Adipocyte (in vitro differentiated cells): ENCODE data around the gene OSBPL2.

Source experiments
- DNase-seq: peaks from one replicate; pipeline ENCODE4 v3.0.0-alpha.2; 2015; ENCODE audit warnings: low read depth
- H3K27me3 ChIP-seq: replicated peaks from 2 replicates; pipeline ENCODE4 v1.7.0; 2013; ENCODE audit warnings: mild to moderate bottlenecking, low read length, moderate library complexity; ENCODE audit not compliant: control insufficient read depth, insufficient read depth
- H3K36me3 ChIP-seq: 2 replicates; pipeline ENCODE4 v1.7.0; 2013; ENCODE audit warnings: low read length, mild to moderate bottlenecking, moderate library complexity; ENCODE audit not compliant: control insufficient read depth, insufficient read depth, severe bottlenecking
- H3K4me1 ChIP-seq: 2 replicates; pipeline ENCODE4 v1.7.0; 2013; ENCODE audit warnings: mild to moderate bottlenecking, low read length, moderate library complexity; ENCODE audit not compliant: control insufficient read depth, insufficient read depth
- H3K4me3 ChIP-seq: 2 replicates; pipeline ENCODE4 v1.7.0; 2013; ENCODE audit warnings: mild to moderate bottlenecking, low read length, moderate library complexity
- H3K9ac ChIP-seq: 2 replicates; pipeline ENCODE4 v1.7.0; 2013; ENCODE audit warnings: mild to moderate bottlenecking, low read length, moderate library complexity
- H3K9me3 ChIP-seq: 2 replicates; pipeline ENCODE4 v1.7.0; 2013; ENCODE audit warnings: mild to moderate bottlenecking, low read length, moderate library complexity; ENCODE audit not compliant: control insufficient read depth

OSBPL2 gene

DNA sequence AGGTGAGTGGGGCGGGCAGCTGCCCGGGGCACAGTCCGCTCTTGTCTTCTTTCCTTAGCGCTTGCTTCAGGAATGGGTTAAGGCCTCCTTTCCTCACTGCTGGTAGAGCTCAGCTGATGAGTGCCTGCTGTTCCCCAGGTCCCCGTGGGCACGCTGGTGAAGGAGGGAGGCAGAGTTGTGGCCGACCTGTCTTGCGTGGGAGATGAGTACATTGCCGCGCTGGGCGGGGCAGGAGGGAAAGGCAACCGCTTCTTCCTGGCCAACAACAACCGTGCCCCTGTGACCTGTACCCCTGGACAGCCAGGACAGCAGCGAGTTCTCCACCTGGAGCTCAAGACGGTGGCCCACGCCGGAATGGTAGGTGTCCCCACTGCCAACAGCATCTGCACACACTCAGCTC, 39.8 kb upstream of the OSBPL2 start:
- Histone ChIP-seq H3K9ac (no peak overlapping the region), H3K9me3 (no peaks in the 10 kb centered on the region), H3K4me1 (peaks cover 14% of the 10 kb centered on the region), H3K36me3 (peaks cover 65% of the 10 kb centered on the region), H3K27me3 (no peaks in the 10 kb centered on the region), H3K4me3 (no peak overlapping the region)
- no peak for DNase-seq

- Histone ChIP-seq H3K9me3 (no peaks in the 10 kb centered on the region), H3K4me3 (no peak overlapping the region), H3K9ac (no peak overlapping the region), H3K27me3 (no peaks in the 10 kb centered on the region), H3K4me1 (peaks cover 14% of the 10 kb centered on the region), H3K36me3 (peaks cover 63% of the 10 kb centered on the region)
- no peak for DNase-seq
These were observed 39.4 kb upstream of the OSBPL2 start for GRCh38 chr20:62198931-62199330.

- peaks cover 57% of the 10 kb centered on the region for H3K36me3 ChIP-seq
- DNase-seq, result no peak
- H3K27me3 ChIP-seq, result no peaks in the 10 kb centered on the region
These were observed 37.7 kb upstream of the OSBPL2 start for GRCh38 chr20:62200491-62201172.

DNA sequence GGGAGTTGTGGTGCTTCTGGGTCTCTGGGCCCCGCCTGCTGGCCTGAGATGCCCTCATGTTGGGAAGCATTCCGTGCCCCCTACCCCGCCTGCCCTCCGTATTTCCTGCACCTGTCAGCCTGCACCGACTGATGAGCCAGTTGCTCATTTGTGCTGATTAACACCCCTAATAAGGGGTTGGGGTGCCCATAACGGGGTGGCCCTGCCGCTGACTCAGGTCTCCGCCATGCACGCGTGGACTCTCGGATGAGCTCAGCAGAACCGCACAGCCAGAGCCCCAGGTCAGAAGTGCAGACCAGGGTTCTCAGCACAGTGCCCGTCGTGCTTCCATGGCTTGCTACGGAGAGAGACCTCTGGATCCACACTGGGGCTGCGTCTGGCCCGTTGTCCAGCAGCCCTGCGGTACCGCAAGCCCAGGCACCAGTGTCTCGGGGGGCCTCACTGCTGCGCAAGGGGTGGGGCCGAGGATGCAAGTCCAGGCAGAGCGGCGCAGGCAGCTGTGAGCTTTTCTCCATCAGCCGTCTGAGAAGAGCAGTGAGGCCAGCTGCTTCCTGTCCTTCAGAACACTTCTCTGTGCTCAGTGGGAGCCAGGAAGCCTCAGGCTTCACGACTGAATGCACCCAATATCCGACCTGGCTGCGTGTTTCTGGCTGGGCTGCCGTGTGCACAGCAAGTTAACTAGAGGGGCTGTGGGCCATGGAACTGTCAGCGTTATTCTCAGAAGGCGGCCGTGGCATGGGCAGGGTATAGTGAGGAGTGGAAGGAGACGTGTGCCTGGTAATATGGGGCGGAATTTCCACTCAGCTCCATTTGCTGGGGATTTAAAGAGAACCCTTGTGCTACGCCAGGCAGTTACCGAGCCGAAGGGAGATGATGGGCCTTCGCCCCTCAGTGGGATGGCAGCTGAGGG, 36.9 kb upstream of the OSBPL2 start:
- no peak overlapping the region for H3K4me3 ChIP-seq
- peaks cover 49% of the 10 kb centered on the region for H3K36me3 ChIP-seq

More at GRCh38 chr20:62200491-62201172, 37.7 kb upstream of the OSBPL2 start:
- Histone ChIP-seq H3K4me1 (peaks cover 10% of the 10 kb centered on the region), H3K9ac (no peak overlapping the region), H3K4me3 (no peak overlapping the region), H3K9me3 (no peaks in the 10 kb centered on the region)

GRCh38 chr20:62202083-62202395, 36.3 kb upstream of the OSBPL2 start:
- Histone ChIP-seq H3K4me3 (no peak overlapping the region), H3K9me3 (no peaks in the 10 kb centered on the region), H3K9ac (no peak overlapping the region), H3K27me3 (no peaks in the 10 kb centered on the region), H3K4me1 (peaks cover 11% of the 10 kb centered on the region), H3K36me3 (peaks cover 49% of the 10 kb centered on the region)
- peak; percentile 24 for DNase-seq

More for the DNA sequence above, 36.9 kb upstream of the OSBPL2 start:
- H3K9me3 ChIP-seq, result no peaks in the 10 kb centered on the region
- H3K27me3 ChIP-seq, result no peaks in the 10 kb centered on the region
- no peak for DNase-seq
- H3K9ac ChIP-seq, result no peak overlapping the region
- H3K4me1 ChIP-seq, result peaks cover 10% of the 10 kb centered on the region

DNA sequence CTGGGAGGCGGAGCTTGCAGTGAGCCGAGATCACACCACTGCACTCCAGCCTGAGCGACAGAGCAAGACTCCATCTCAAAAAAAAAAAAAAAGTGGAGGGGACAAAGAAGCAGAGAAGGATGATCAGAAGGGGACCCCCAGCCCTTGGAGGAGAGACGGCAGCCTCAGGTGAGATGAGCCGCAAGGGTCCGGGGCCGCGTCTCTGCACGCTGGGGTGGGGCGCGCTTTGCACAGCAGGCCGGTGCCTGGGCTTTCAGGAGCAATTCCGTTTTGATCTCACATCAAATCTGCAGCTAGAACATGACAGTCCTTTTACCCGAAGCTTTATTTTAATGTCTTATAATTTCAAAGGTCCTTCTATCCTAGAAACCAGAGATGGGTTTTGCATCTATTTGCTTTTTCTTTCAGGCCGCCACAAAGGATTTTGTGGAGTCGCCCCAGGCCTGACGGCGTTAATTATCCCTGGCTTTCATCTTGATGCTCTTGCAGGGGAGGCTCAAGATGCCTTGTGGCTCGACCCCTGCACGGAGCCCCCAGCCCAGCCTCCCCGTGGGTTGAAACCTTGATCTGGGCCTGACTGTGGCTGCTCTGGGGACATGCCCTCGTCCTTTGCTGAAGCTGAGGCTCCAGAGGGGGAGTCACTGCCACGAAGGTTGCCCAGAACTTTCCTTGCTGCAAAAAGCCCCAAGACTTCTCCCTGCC, 35.5 kb upstream of the OSBPL2 start:
- DNase-seq, result no peak
- Histone ChIP-seq H3K27me3 (no peaks in the 10 kb centered on the region), H3K4me3 (no peak overlapping the region), H3K9ac (no peak overlapping the region), H3K9me3 (no peaks in the 10 kb centered on the region), H3K36me3 (peaks cover 42% of the 10 kb centered on the region), H3K4me1 (peaks cover 19% of the 10 kb centered on the region)

GRCh38 chr20:62203378-62204030, 34.8 kb upstream of the OSBPL2 start:
- Histone ChIP-seq H3K36me3 (peaks cover 35% of the 10 kb centered on the region), H3K9ac (no peak overlapping the region), H3K4me1 (peaks cover 22% of the 10 kb centered on the region), H3K4me3 (no peak overlapping the region), H3K9me3 (no peaks in the 10 kb centered on the region), H3K27me3 (no peaks in the 10 kb centered on the region)
- peak; percentile 5 for DNase-seq

DNA sequence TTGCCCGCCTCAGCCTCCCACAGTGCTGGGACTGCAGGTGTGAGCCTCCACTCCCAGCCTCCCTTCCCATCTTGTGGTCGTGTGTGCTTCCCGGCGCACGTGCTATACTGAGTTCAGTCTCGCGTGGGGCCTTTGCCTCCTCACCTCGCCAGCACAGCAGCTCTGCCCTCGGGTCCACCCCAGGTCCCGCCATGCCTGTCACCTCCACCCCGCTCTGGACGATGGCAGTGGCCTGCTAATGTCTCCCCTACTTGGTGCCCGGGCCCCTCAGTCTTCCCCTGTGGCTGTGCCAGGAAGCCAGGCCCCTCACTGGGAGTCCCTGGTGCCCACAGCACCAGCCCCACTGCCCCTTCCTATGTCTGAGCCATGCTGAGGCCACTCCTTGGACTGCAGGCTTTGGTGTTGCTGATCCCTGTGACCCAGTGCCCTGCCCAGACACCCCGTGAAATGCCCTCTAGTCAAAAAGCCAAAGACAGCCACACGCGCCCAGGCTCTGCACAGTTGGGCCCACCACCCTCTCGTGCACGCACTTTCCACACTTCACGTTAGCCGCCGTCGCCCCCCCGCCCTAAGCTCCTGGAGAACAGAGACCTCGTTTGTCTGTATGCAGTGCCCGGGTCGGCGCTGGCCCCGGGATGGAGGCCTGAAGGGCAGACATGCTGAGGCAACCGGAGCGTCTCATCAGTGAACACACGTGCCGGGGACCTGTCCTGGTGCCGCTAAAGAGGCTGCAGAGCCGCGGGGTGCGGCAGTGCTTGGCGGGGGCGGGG, 32.5 kb upstream of the OSBPL2 start:
- Histone ChIP-seq H3K4me3 (no peak overlapping the region), H3K4me1 (peaks cover 22% of the 10 kb centered on the region), H3K27me3 (peaks cover 21% of the 10 kb centered on the region), H3K36me3 (peaks cover 15% of the 10 kb centered on the region), H3K9ac (no peak overlapping the region), H3K9me3 (no peaks in the 10 kb centered on the region)
- DNase-seq, result no peak

- Histone ChIP-seq H3K9me3 (no peaks in the 10 kb centered on the region), H3K9ac (no peak overlapping the region), H3K4me1 (peaks cover 22% of the 10 kb centered on the region), H3K4me3 (no peak overlapping the region), H3K36me3 (peaks cover 9% of the 10 kb centered on the region), H3K27me3 (peaks cover 27% of the 10 kb centered on the region)
- no peak for DNase-seq
These were observed 31.9 kb upstream of the OSBPL2 start for GRCh38 chr20:62206388-62206775.

- H3K36me3 ChIP-seq, result peaks cover under 1% of the 10 kb centered on the region
- peaks cover 39% of the 10 kb centered on the region for H3K27me3 ChIP-seq
- DNase-seq, result no peak
These were observed 30.1 kb upstream of the OSBPL2 start for GRCh38 chr20:62208061-62208794.

More at GRCh38 chr20:62208061-62208794, 30.1 kb upstream of the OSBPL2 start:
- H3K4me1 ChIP-seq, result peaks cover 14% of the 10 kb centered on the region
- H3K9me3 ChIP-seq, result no peaks in the 10 kb centered on the region
- no peak overlapping the region for H3K4me3 ChIP-seq
- no peak overlapping the region for H3K9ac ChIP-seq
